ENCODE data around the gene CCHCR1.
A peak's percentile ranks its signal among the peaks of the same experiment; 100 is the strongest.

The CCHCR1 gene

DNA sequence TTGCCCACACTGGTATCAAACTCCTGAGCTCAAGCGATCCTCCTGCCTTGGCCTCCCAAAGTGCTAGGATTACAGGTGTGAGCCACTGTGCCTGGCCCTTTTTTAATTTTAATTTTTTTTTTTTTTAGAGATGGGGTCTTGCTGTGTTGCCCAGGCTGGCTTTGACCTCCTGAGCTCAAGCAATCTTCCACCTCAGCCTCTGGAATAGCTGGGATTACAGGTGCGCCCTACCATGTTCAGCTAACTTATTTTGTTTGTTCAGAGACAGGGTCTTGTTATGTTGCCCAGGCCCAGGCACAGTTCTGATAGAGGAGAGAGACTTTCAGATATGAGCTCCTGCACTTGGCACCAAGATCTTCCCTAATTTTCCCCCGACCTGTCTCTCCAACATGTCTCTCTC is 26.9 kb downstream of the CCHCR1 start:
- DNase-seq = no peak

DNA sequence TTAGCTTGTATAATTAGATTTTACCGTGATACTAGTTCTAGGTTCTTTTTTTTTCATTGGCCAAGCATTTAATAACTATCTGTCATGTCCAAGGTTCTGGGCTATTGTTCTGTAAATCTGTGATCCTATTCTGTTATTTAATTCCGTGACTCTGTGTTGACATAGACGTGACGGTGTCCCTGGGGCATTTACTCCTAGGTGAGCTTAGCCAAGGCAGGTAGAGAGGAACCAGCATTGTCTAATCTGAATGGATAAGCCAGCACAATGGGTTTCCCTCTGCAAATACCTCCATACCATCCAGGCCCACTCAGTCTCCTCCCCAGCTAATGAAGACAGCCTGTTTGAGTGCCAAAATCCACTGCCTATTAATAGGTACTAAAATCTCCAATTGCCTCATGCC is 28.5 kb downstream of the CCHCR1 start:
- no peak for DNase-seq

DNA sequence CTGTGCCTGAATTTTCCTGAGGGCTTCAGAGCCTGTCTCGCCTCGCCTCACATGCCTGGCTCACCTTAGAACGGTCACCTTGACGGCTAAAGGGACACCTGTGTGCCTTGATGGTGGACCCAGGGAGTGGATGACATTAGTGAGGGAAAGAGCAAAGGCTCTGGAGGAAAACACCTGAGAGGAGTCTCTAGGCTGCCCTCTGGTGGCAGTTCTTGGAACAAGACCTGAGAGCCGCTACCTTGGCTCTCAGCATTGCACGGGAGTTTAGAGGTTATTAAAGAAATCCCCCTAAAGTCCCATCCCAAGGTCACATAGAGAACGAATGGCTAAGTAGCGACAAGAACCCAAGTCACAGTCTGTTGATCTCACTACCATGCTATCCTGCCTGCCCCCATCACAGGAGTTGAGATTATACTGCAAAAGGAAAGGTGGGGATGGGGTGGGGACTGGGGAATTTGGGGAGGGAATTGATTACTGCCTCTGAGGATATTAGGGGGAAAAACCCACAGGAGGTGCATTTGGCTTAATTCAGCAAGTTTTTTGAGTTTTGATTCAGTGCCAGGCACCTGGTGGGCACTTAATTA is 29.4 kb downstream of the CCHCR1 start:
- peak in 37 of 56 donors; percentile 2 to 81 (median 12) for DNase-seq

DNA sequence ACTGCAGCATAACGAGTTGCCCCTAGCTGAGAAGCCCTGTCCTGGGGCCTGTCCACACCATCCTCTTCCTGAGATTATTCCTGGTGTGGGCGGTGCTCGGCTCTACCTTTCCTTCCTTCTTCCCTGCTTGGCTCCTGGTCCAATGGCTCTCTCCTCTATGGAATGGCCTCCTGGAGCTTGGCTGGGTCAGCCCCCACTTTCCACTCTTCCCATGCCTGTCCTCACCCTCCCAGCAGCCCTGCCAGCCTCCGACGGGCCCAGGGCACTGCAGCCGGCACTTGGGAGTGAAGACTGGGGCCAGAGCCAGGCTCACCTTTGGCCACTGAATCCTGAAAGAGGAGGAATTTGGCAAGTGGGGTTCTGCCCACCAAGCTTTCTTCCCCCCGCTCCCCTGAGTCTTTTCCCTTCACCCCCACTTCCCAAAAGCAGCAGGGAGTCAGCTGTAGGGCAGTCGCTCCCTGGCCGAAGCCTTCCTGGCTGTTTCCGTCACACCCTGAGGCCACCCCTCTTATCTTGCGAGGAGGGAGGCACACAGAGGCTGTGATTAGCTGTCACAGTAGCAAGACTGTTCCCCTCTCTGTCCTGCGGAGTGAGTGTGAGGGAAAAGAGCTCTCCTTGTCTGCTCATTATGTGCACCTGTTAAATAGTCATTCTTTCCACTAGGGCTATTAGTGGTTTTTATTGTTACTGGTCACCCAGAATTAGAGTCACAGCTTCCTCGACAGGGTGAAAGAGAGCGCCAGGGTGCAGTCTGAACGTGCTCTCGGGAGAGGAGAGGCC is 31.0 kb downstream of the CCHCR1 start:
- DNase-seq = no peak

- no peak for DNase-seq
Measured at GRCh38 chr6:31125586-31126363, 31.8 kb downstream of the CCHCR1 start.

GRCh38 chr6:31125162-31125561 is 32.4 kb downstream of the CCHCR1 start:
- no peak for DNase-seq

DNA sequence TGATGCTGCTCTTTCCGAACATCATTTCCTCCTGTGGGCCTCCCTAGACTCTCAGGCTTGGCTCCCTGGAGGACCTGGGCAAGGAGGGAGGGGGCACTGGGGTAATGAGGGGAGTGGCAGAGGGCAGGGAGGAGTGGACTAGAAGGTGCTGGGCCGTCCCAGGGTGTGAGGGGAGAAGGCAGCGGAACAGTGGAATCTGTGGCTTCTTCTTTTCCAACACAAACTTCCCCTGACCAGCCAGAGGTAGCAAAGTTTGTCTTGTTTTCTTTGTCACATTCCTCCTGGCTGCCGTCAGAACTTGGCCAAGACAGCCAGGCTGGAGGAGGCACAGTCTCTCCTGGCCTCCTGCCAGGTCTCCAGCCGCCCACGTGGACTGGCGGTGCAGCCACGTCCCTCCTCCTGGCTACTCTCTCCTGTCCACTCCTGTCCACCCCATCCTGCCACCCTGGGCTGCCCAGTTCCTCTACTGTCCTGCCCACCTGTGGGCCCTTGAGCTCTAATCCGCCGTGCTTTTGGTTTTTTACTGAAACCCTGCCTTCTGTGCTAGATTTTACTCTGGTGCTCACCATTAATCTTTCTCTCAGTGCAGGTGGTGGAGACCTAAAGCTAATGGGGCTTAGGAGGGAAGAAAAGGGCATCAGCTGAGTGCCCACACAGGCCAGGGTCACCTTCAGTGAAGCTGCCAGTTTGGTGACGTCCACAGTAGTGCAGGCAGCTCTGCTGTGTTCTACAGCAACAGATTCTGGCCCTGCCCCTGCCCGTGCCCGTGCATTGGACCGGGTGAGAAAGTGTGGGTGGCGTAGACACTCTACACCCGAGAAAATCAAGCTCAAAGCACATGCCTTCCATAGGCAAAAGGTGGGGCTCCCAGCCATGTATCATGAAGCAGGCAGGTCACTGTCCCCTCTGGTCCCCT is 34.6 kb downstream of the CCHCR1 start:
- peak in 33 of 56 donors; percentile 5 to 64 (median 25) for DNase-seq

DNA sequence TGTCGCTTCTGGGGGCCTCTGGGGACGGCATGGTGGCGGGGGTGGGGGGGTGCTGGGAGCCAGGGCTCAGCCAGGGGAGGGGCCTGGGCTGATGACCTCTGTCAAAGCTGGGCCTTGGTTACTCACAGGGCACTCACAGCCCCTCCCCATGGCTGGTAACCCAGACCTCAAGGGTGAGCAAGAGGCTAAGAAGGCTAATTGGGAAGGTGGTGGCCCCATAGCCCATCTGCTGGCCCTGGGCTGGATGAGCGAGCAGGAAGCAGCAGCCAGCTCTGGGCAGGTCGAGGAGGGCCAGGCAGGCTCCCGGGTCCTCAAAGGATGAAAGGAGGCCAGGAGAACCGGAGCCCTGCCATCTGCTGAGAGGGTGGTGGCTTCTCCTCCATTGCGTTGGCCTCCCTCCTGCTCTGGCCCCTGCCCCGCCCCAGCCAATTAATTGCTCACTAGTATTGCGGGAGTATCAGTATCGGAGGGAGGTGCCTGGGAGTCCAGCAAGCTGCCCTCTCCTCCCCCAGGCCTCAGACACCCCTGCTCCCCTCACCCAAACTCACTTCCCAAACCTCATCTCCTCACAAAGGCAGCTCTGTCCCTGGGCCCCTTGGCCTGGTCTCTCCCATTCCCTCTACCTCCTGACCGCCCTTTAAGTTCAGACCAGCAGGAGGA is 36.3 kb downstream of the CCHCR1 start:
- no peak for DNase-seq

- DNase-seq = no peak
Measured at GRCh38 chr6:31120151-31120915, 37.3 kb downstream of the CCHCR1 start, which contains the start of gene CDSN. TSS of gene CDSN (minus strand) at chr6:31120446. CDS start at chr6:31120419, 27 bp downstream.

- no peak for DNase-seq
Measured at GRCh38 chr6:31118178-31118577, 39.4 kb downstream of the CCHCR1 start.

GRCh38 chr6:31116661-31117385 is 40.8 kb downstream of the CCHCR1 start:
- DNase-seq = no peak

DNA sequence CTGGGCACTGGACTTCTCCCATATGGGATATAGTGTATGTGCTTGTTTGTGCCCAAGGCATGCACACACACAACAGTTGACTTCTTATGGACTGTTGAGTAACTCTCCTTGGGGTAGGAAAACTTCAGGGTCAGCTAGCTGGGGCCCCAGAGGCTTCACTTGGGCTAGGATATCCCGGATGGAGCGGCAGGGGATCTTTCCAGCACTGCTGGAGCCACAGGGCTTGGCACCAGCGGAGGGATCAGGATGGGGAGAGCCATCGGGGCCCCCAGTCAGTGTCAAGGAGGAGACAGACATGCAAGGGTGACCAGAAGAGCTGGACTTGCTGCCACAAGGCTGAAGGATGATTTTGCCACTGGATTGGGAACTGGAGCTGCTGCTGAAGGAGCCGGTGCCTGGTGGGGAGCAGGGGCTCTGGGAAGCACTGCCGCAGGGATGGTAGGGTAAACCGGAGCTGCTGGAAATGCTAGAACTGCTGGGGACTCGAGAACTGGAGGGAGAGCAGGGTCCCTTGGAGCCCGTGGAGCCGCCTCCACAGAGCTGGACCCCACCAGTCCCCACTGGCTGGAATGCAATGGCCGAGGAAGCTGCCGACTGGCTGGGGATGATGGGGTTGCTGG is 41.6 kb downstream of the CCHCR1 start:
- DNase-seq = no peak

GRCh38 chr6:31114970-31115849 is 42.4 kb downstream of the CCHCR1 start:
- peak in 2 of 56 donors; percentile 5 to 6 for DNase-seq

GRCh38 chr6:31114541-31114878 is 43.1 kb downstream of the CCHCR1 start, which contains the start of gene PSORS1C1:
TSS of gene PSORS1C1 (plus strand) at chr6:31114800. CDS start at chr6:31129633, 14,833 bp downstream.
- DNase-seq = peak in 17 of 56 donors; percentile 3 to 56 (median 18)

DNA sequence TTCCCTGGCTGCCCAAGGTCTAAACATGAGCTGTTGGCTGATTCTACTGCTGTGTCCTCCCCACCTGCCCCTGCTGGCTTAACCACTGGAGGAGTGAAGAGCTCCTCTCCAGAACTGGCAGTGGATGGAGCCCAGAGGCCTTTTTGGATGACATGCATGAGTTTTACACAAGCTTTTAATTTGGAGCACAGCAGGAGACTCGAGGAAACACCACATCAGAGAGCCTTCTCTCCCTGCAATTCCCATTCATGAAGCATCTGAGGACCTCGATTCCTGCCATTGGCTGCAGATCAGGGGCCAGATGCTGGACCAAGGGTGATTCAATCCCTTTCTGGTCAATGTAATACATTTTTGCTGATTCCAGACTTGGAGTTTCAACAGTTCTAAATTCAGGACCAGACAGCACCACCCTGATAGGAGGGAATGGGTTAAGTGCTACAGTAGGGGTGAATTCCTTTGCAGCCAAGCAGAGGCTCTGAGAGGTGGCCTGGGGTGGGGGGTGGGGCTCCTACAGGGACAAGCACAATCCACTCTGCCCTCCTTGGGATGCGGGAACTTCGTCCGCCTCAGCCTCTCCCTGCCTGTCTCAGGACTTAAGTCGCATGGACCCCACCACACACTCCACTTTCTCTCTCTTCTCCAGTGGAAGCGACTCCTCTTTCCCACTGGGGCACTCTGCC is 43.6 kb downstream of the CCHCR1 start:
- no peak for DNase-seq

DNA sequence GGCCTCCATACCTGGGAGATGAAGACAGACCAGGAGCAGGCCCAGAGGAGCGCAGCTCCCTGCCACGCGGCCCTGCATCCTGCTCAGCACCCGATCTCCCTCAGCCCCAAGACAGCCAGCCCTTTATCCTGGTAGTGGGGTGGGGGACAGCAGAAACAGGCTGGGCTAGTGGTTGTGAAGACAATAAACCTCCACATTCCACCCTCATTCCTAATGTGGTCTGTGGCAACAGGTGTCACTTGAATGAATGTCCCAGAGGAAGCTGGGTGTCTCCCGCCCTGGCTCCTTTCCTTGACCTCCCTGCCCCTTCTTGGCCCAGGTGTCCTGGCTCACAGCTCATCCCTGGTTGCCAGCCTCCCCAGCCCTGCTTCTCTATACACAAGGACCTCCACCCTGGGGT is 45.1 kb downstream of the CCHCR1 start, which contains the start of gene C6orf15:
C6orf15 (minus strand) TSS at position 98 of the 400 bp plus-strand sequence; CDS start at position 78, 20 bp downstream.
- DNase-seq = no peak

- DNase-seq = no peak
Measured at GRCh38 chr6:31111712-31112111, 45.9 kb downstream of the CCHCR1 start.

Measured in nucleus accumbens (tissue), 56 donors.